Loucy (cell line): Measurements from ENCODE around the gene ARHGAP42.

ENCODE experiments used
- H2AFZ ChIP-seq: fragments of 200-600 bp; sonication (generic); 2 replicates; pipeline ENCODE4 v1.6.0; 2016; ENCODE audit warnings: antibody characterized with exemption, mild to moderate bottlenecking, low read length, moderate library complexity
- H3F3A ChIP-seq: fragments of 200-600 bp; 2 replicates; pipeline ENCODE4 v1.6.0; 2016; ENCODE audit warnings: antibody characterized with exemption, low read depth, mild to moderate bottlenecking
- H3K27me3 ChIP-seq: fragments of 200-600 bp; sonication (generic); 2 replicates; pipeline ENCODE4 v1.6.1; 2014; ENCODE audit warnings: low read length, mild to moderate bottlenecking; ENCODE audit not compliant: insufficient read depth, poor library complexity, severe bottlenecking
- H3K36me3 ChIP-seq: fragments of 200-600 bp; sonication (generic); 2 replicates; pipeline ENCODE4 v1.6.1; 2016; ENCODE audit warnings: low read length; ENCODE audit not compliant: insufficient read depth
- H3K4me1 ChIP-seq: fragments of 200-600 bp; sonication (generic); 2 replicates; pipeline ENCODE4 v1.5.1; 2014; ENCODE audit warnings: low read length, mild to moderate bottlenecking; ENCODE audit not compliant: insufficient read depth, poor library complexity, severe bottlenecking
- H3K4me2 ChIP-seq: fragments of 200-600 bp; sonication (generic); 2 replicates; pipeline ENCODE4 v1.6.0; 2014; ENCODE audit warnings: antibody characterized with exemption, low read length, low read depth, mild to moderate bottlenecking; ENCODE audit not compliant: poor library complexity, severe bottlenecking
- H3K4me3 ChIP-seq: fragments of 200-600 bp; sonication (generic); 2 replicates; pipeline ENCODE4 v1.5.1; 2014; ENCODE audit warnings: low read length, mild to moderate bottlenecking, mixed read lengths; ENCODE audit not compliant: poor library complexity, severe bottlenecking
- H3K79me2 ChIP-seq: fragments of 200-600 bp; sonication (generic); 2 replicates; pipeline ENCODE4 v1.6.1; 2014; ENCODE audit warnings: low read length; ENCODE audit not compliant: insufficient read depth
- H3K9ac ChIP-seq: fragments of 200-600 bp; sonication (generic); 2 replicates; pipeline ENCODE4 v1.6.0; 2014; ENCODE audit warnings: mild to moderate bottlenecking, low read depth, low read length, moderate library complexity; ENCODE audit not compliant: poor library complexity, severe bottlenecking
- H3K9me2 ChIP-seq: fragments of 200-600 bp; sonication (generic); replicated peaks from 2 replicates; pipeline ENCODE4 v1.6.1; 2016; ENCODE audit warnings: low read depth, low read length, mixed read lengths
- H3K9me3 ChIP-seq: fragments of 200-600 bp; sonication (generic); 2 replicates; pipeline ENCODE4 v1.6.1; 2014; ENCODE audit warnings: mild to moderate bottlenecking, antibody characterized with exemption, low read length, low read depth; ENCODE audit not compliant: insufficient read depth
- H4K20me1 ChIP-seq: fragments of 200-600 bp; sonication (generic); 2 replicates; pipeline ENCODE4 v1.6.0; 2014; ENCODE audit warnings: antibody characterized with exemption, low read length, mild to moderate bottlenecking; ENCODE audit not compliant: insufficient read depth, poor library complexity, severe bottlenecking
- CTCF ChIP-seq: fragments of 200-600 bp; sonication (generic); conservative IDR thresholded peaks from 2 replicates; pipeline ENCODE4 v1.5.1; 2014; ENCODE audit warnings: mild to moderate bottlenecking, antibody characterized with exemption, low read length
- EZH2phosphoT487 ChIP-seq: fragments of 200-600 bp; IDR thresholded peaks from 2 replicates; pipeline ENCODE4 v1.6.1; 2018; ENCODE audit warnings: antibody characterized with exemption, mild to moderate bottlenecking, moderate library complexity, borderline replicate concordance

ARHGAP42 gene

GRCh38 chr11:100740440-100740839 is 53.4 kb downstream of the ARHGAP42 start:
- no peaks in the 10 kb centered on the region for H3K4me1 ChIP-seq

GRCh38 chr11:100741866-100742625 is 55.0 kb downstream of the ARHGAP42 start:
- no peaks in the 10 kb centered on the region for H3F3A ChIP-seq
- no peaks in the 10 kb centered on the region for H3K9me2 ChIP-seq
- H2AFZ ChIP-seq = no peak overlapping the region
- H3K36me3 ChIP-seq = no peaks in the 10 kb centered on the region
- H3K79me2 ChIP-seq = no peaks in the 10 kb centered on the region
- no peaks in the 10 kb centered on the region for H3K9me3 ChIP-seq
- no peaks in the 10 kb centered on the region for H4K20me1 ChIP-seq
- TF ChIP-seq EZH2phosphoT487 (no peak), CTCF (no peak)
- H3K4me1 ChIP-seq = no peaks in the 10 kb centered on the region
- H3K27me3 ChIP-seq = no peaks in the 10 kb centered on the region
- no peak overlapping the region for H3K4me3 ChIP-seq
- no peak overlapping the region for H3K4me2 ChIP-seq
- no peak overlapping the region for H3K9ac ChIP-seq

More at GRCh38 chr11:100740440-100740839, 53.4 kb downstream of the ARHGAP42 start:
- no peaks in the 10 kb centered on the region for H3K9me3 ChIP-seq
- no peak overlapping the region for H3K4me3 ChIP-seq
- H3K9ac ChIP-seq = no peak overlapping the region
- H2AFZ ChIP-seq = no peak overlapping the region
- H3K36me3 ChIP-seq = no peaks in the 10 kb centered on the region
- no peak overlapping the region for H3K4me2 ChIP-seq
- no peaks in the 10 kb centered on the region for H4K20me1 ChIP-seq
- TF ChIP-seq EZH2phosphoT487 (no peak), CTCF (no peak)
- H3K9me2 ChIP-seq = no peaks in the 10 kb centered on the region
- no peaks in the 10 kb centered on the region for H3K79me2 ChIP-seq
- H3K27me3 ChIP-seq = no peaks in the 10 kb centered on the region
- no peaks in the 10 kb centered on the region for H3F3A ChIP-seq

DNA sequence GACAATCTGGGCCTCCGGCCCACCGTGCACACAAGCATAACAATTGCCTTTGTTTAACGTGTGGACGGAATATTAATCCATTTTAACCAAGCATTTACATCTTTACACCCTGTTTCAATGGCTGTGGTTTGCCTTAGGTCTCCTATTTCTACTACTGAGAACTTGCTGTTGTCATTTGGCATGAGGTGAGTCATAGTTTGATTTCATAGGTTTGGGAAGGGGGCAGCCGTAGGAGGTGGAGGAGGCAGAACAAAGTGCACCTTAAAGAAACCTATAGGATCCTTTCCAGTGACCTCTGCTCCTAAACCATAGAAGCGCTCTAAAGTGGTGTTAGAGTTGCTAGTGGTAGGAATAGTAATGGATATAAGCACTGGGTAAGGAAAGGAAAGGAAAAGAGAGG is 59.4 kb downstream of the ARHGAP42 start:
- no peaks in the 10 kb centered on the region for H3K4me1 ChIP-seq
- H3K79me2 ChIP-seq = no peaks in the 10 kb centered on the region
- no peak overlapping the region for H3K4me3 ChIP-seq
- no peak for TF ChIP-seq EZH2phosphoT487
- TF ChIP-seq CTCF = no peak
- H3K9me3 ChIP-seq = no peaks in the 10 kb centered on the region; the same call in 1 of the 2 replicates
- no peaks in the 10 kb centered on the region for H3K9me2 ChIP-seq
- H3K27me3 ChIP-seq = no peaks in the 10 kb centered on the region
- H4K20me1 ChIP-seq = no peaks in the 10 kb centered on the region
- no peak overlapping the region for H3K4me2 ChIP-seq
- no peak overlapping the region for H3K9ac ChIP-seq
- no peaks in the 10 kb centered on the region for H3K36me3 ChIP-seq
- no peaks in the 10 kb centered on the region for H3F3A ChIP-seq
- H2AFZ ChIP-seq = no peak overlapping the region
